ENCODE measurements around the gene MYL1. TPM values are rescaled to one million over a fixed set of nuclear protein-coding genes. Genes with fewer than 3 reads are reported as not detected.

The MYL1 gene
- total RNA-seq, 4 donors from 2014 or later, result 0.64 to 3.4 TPM; not detected in 2

DNA sequence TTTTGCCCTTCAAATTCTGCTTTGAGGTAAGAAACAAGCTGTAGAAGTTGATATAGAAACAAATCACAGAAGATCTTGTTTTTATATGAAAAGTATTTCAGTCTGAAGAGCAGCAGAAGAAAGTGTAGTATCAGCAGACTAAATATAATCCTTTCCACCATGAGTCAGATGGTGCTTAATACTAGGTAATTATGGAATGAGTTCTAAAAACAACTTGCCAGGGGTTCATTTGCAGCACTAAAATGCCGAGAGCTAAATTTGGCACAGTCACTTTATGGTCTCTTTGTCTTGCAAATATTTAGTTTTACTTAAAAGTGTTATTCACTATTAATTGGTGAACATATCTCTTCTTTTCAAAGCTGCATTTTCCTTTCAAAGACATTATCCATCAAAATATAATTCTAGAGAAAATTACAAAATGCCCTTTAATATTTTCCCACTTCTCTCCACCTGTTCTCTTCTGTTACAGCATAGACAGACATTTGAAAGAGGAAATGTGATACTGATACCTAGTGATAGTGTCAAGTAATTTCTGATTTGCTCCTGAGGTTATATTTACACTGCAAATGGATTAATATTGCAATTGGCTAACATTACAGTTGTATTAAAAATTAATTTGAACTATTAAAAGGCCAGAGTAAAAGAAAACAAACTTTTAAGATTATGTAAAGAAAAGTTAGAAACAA is 5.3 kb downstream of the MYL1 start:
- intact Hi-C loops (cut with DNase I; ENCODE audit: low total_unique reads), result no loop called here

GRCh38 chr2:210303498-210303897 is 11.5 kb downstream of the MYL1 start:
- TF ChIP-seq POLR2AphosphoS5 (IDR thresholded peaks at IDR 0.05) (no peak), POLR2A (IDR thresholded peaks at IDR 0.05) (no peak), EP300 (IDR thresholded peaks at IDR 0.05; ENCODE audit: low read depth) (no peak)
- TF ChIP-seq, protein P1, sequence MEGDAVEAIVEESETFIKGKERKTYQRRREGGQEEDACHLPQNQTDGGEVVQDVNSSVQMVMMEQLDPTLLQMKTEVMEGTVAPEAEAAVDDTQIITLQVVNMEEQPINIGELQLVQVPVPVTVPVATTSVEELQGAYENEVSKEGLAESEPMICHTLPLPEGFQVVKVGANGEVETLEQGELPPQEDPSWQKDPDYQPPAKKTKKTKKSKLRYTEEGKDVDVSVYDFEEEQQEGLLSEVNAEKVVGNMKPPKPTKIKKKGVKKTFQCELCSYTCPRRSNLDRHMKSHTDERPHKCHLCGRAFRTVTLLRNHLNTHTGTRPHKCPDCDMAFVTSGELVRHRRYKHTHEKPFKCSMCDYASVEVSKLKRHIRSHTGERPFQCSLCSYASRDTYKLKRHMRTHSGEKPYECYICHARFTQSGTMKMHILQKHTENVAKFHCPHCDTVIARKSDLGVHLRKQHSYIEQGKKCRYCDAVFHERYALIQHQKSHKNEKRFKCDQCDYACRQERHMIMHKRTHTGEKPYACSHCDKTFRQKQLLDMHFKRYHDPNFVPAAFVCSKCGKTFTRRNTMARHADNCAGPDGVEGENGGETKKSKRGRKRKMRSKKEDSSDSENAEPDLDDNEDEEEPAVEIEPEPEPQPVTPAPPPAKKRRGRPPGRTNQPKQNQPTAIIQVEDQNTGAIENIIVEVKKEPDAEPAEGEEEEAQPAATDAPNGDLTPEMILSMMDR (IDR thresholded peaks at IDR 0.05), result no peak
- in situ Hi-C loops (cut with MboI; ENCODE audit: low pct_ligation_motif_present in 1 of 4, low pct_unique_long_range_greater_than_20kb in 1 of 4, low sequenced_read_pairs in 3 of 4), result no loop called here
- H3K27ac ChIP-seq, result no peak overlapping the region

More for the DNA sequence above, 5.3 kb downstream of the MYL1 start:
- Histone ChIP-seq H3K27me3 (no peaks in the 10 kb centered on the region), H3K4me1 (no peaks in the 10 kb centered on the region), H3K4me3 (no peak overlapping the region), H3K36me3 (no peaks in the 10 kb centered on the region), H3K27ac (no peak overlapping the region), H3K9me3 (no peaks in the 10 kb centered on the region)
- in situ Hi-C loops (cut with MboI; ENCODE audit: low pct_ligation_motif_present in 1 of 4, low pct_unique_long_range_greater_than_20kb in 1 of 4, low sequenced_read_pairs in 3 of 4), result no loop called here
- WGBS, 2 donors (ENCODE audit: low coverage in 1 of 2), result 22 to 27% methylated on average over 1 of the region's 1 CpG
- no peak for DNase-seq
- TF ChIP-seq POLR2A (IDR thresholded peaks at IDR 0.05) (no peak), POLR2AphosphoS5 (IDR thresholded peaks at IDR 0.05) (no peak), EP300 (IDR thresholded peaks at IDR 0.05; ENCODE audit: low read depth) (no peak)
- TF ChIP-seq, protein P1 (IDR thresholded peaks at IDR 0.05), result no peak

DNA sequence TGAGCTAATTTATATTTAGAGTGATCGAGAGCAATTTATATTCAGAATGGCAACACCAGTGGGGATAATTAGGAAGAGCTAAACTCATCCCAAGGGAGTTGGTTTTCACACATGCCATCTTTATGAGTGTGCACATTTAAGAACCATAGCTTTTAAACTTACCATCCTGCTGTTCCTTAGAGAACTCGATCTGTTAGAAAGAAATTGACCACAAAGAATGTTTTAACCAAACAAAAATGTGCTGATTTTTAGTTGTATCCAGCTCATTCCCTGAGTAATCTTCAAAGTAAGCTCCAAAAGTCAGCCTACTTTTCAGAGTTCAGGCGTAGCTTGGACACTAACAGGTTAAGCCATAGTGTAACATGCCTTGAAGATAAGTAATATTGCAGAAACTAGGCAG is 12.6 kb downstream of the MYL1 start:
- Histone ChIP-seq H3K4me3 (no peak overlapping the region), H3K27ac (no peak overlapping the region), H3K9me3 (no peaks in the 10 kb centered on the region), H3K36me3 (no peaks in the 10 kb centered on the region), H3K27me3 (no peaks in the 10 kb centered on the region), H3K4me1 (no peaks in the 10 kb centered on the region)
- WGBS, 2 donors (ENCODE audit: low coverage in 1 of 2), result 53% methylated on average over 3 of the region's 3 CpGs
- in situ Hi-C loops (cut with MboI; ENCODE audit: low pct_ligation_motif_present in 1 of 4, low pct_unique_long_range_greater_than_20kb in 1 of 4, low sequenced_read_pairs in 3 of 4) (no loop called here), intact Hi-C loops (cut with DNase I; ENCODE audit: low total_unique reads) (no loop called here)
- TF ChIP-seq POLR2AphosphoS5 (IDR thresholded peaks at IDR 0.05) (no peak), POLR2A (IDR thresholded peaks at IDR 0.05) (no peak), EP300 (IDR thresholded peaks at IDR 0.05; ENCODE audit: low read depth) (no peak)
- TF ChIP-seq, protein P1 (IDR thresholded peaks at IDR 0.05), result no peak
- no peak for DNase-seq

More at GRCh38 chr2:210303498-210303897, 11.5 kb downstream of the MYL1 start:
- intact Hi-C loops (cut with DNase I; ENCODE audit: low total_unique reads), result no loop called here
- Histone ChIP-seq H3K4me3 (no peak overlapping the region), H3K4me1 (no peaks in the 10 kb centered on the region), H3K36me3 (no peaks in the 10 kb centered on the region), H3K27me3 (no peaks in the 10 kb centered on the region), H3K9me3 (no peaks in the 10 kb centered on the region)
- WGBS, 2 donors (ENCODE audit: low coverage in 1 of 2), result 81 to 93% methylated on average over 3 of the region's 3 CpGs
- no peak for DNase-seq

GRCh38 chr2:210299866-210300373 is 15.1 kb downstream of the MYL1 start:
- no peaks in the 10 kb centered on the region for H3K27me3 ChIP-seq
- no peak for DNase-seq
- no peaks in the 10 kb centered on the region for H3K9me3 ChIP-seq
- 45 to 71% methylated on average over 3 of the region's 3 CpGs for WGBS, 2 donors (ENCODE audit: low coverage in 1 of 2)
- H3K27ac ChIP-seq, result no peak overlapping the region
- H3K4me3 ChIP-seq, result no peak overlapping the region
- TF ChIP-seq, protein P1 (IDR thresholded peaks at IDR 0.05), result no peak
- no peak for TF ChIP-seq EP300 (IDR thresholded peaks at IDR 0.05; ENCODE audit: low read depth)
- intact Hi-C loops (cut with DNase I; ENCODE audit: low total_unique reads) (no loop called here), in situ Hi-C loops (cut with MboI; ENCODE audit: low pct_ligation_motif_present in 1 of 4, low pct_unique_long_range_greater_than_20kb in 1 of 4, low sequenced_read_pairs in 3 of 4) (no loop called here)
- no peaks in the 10 kb centered on the region for H3K4me1 ChIP-seq
- H3K36me3 ChIP-seq, result no peaks in the 10 kb centered on the region

All from transverse colon (tissue), 4 donors.